HG02852 (cell line): ENCODE measurements around the gene PRKAB1.
A peak's percentile ranks its signal among the peaks of the same experiment; 100 is the strongest.
"Not testable (repeated sequence)": the region's sequence is repeated elsewhere in the genome, so short reads cannot be mapped to it uniquely, and the experiment has no call there.

Source experiments
- ATAC-seq: cut with Tn5 transposase; IDR thresholded peaks from one replicate; pipeline ENCODE4 v1.9.1; 2021; ENCODE audit warnings: mild to moderate bottlenecking, moderate library complexity; ENCODE audit not compliant: unreplicated experiment

The PRKAB1 gene, protein sequence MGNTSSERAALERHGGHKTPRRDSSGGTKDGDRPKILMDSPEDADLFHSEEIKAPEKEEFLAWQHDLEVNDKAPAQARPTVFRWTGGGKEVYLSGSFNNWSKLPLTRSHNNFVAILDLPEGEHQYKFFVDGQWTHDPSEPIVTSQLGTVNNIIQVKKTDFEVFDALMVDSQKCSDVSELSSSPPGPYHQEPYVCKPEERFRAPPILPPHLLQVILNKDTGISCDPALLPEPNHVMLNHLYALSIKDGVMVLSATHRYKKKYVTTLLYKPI

DNA sequence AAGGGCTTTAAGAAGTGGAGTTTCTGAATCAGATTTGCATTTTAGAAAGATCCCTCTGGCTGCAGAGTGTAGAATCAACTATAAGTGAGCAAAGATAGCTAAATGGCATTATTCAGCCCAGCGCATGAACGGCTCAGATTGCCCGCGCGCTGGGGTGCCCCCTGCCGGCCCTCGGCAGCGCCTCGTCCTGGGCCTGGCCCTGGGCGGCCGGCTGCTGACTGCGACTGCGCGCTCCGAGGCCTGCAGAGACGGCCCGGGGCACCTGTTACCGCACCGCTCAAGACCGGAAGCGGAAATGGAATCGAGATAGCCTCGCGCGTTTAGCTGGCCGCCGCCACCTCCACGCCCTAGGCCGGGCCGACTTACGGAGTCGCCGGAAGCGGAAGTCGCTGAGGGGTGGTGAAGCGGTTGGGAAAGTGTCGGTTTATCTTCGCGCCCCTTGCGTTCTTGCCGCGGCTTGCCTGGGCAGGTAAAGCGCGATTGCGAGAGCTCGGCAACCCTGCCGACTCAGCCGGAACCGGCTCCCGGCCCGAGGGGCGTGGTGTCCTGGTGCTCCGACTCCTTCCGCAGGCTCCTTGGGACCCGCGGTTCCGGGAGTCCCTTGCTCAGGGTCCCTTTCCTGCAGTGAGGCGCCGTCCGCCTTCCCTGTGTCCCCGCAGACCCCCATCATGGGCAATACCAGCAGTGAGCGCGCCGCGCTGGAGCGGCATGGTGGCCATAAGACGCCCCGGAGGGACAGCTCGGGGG is at the start of gene PRKAB1:
PRKAB1 (plus strand) TSS at position 557 of the 747 bp plus-strand sequence; CDS start at position 669, 112 bp downstream.
- peak; percentile 94 for ATAC-seq

DNA sequence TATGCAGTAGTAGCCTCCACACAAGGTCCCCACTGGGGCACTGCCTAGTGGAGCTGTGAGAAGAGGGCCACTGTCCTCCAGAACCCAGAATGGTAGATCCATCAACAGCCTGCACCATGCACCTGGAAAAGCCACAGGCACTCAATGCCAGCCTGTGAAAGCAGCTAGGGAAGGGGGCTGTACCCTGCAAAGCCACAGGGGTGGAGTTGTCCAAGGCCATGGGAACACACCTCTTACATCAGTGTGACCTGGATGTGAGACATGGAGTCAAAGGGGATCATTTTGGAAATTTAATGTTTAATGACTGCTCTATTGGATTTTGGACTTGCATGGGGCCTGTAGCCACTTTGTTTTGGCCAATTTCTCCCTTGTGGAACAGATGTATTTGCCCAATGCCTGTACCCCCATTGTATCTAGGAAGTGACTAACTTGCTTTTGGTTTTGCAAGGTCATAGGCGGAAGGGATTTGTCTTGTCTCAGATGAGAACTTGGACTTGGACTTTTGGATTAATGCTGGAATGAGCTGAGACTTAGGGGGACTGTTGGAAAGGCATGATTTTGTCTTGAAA is 49.5 kb upstream of the PRKAB1 start:
- ATAC-seq = not testable (repeated sequence)

DNA sequence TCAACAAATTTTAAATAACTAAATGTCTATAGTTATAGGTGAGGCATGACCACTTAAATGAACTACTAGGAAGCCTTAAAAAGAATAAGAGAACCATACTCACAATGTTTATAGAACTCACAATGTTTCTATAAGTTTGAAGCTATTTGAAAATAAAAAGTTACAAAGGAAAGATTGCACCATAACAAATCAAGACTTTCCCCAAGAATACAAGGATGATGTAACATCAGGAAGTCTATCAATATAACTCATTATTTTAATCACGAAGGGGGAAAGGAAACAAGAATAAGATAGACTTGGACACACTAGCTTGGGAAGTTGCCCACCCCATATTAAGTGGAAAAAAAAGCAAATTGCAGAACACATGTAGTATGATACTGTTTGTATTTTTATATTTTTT is 47.4 kb upstream of the PRKAB1 start:
- no peak for ATAC-seq

DNA sequence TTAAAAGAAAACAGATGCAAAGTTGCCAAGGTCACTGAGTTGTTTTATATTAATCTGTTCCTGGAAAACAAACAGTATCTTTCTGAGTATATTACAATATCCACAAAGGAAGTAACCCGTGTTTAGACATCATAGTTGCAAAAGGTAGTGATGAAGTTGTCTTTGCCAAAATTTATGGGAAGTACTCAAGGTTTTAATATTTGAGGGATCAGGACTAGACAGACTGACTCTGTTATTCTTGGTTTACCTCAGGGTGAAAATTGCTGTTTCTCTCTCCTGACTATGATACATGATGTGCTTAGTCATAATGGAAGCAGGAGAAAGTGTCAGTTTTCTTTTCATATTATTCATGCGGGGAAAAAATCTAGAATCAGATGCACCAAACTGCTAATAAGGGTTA is 46.1 kb upstream of the PRKAB1 start:
- ATAC-seq = no peak

DNA sequence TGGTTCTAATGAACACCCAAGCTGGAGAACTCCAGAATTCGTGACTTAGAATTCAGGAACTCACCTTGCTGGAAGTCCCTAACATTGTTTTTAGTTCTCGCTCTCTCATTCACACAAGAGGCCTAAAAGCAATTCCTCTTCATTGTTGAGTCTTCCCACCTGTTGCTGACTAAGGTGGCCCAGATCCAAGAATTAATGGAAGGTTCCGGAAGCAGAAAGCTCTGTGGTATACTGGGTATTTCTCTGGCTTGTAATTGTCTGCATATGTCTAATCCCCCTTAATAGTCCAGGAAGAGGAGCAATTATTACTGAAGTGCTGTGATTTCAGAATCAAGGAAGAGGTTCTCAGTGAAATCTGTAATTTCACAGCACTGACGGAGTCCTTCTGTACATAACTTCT is 43.0 kb upstream of the PRKAB1 start:
- ATAC-seq = no peak

DNA sequence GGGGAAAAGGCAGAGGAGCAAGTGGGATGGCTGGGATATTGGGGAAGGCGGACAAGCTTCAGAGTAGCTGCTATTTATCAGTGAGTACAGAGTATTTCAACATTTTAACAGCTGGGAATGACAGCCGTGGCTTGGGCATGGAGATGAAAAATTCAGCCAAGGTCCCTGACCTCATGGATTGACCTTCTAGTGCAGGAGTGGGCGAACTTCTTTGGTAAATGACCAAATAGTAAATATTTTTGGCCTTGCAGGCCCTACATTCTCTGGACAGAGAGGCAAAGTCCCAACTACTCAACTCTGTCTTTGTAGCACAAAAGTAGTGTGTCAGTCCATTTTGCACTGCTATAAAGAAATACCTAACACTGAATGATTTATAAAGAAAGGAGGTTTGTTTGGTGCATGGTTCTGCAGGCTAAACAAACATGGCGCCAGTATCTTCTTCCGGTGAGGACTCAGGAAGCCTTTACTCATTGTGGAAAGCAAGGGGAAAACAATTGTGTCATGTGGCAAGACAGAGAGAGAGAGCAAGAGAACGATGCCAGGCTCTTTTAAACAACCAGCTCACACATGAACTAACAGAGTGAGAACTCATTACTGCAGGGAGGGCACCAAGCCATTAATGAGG is 40.8 kb upstream of the PRKAB1 start:
- ATAC-seq = no peak

DNA sequence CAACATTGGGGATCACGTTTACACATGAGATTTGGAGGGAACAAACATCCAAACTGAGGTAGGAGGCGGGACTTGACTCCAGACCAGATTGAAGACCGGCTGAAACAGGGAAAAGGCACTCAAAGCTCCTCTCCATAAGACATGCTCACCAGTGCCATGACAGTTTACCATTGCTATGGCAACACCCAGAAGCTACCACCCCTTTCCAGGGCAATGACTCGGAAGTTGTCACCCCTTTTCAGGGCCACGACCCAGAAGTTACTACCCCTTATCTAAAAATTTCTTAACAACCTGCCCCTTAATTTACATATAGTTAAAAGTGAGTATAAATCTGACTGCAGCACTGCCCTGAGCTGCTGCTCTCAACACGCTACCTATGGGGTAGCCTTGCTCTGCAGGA is 40.2 kb upstream of the PRKAB1 start:
- no peak for ATAC-seq

DNA sequence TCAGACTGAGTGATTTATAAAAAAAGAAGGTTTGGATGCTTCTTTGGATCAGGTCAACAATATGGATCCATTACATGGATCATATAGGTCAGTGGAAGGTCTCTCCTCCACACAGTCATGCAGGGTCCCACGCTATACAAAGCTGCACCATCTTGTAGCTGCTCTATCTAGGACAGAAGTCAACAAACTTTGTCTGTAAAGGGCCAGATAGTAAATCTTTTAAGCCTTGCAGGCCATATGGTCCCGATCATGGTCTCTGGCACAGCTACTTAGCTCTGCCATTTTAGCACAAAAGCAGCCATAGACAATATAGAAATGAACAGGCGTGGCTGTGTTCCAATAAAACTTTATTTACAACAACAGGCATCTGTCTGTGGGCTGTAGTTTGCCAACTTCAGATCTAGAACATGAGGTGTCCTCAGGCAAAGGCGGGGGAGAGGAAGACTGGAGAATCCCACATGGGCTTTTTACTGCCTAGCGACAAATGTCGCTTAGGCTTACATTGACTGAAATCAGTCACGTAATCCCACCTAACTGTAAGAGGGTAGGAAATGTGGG is 37.6 kb upstream of the PRKAB1 start:
- ATAC-seq = no peak

DNA sequence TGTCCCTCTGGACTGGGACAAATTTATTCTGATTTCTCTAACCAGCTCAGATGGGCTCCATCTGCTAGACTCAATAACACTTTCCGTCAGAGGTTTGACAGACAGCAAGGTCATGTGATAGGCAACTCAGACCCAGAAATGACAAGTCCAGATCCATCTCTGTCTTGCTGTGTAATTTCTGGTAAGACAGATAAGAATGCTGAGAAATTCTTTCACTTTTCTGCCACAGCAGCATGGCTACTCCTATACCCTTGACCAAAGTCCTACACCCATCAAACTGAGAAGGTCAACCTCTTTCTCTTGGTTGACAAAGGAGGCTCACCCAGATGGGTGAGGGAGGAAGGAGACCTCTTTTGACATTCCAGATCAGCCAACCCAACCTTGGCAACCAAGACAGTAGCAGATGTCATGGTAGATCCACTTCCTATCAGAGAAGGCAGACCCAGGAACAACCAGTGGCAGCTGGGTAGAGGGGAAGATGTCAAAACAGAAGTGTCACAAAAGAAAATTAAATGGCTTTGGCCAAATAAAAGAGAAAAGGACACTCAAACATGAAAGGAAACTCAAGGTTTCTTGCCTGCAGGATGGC is 36.9 kb upstream of the PRKAB1 start:
- no peak for ATAC-seq

DNA sequence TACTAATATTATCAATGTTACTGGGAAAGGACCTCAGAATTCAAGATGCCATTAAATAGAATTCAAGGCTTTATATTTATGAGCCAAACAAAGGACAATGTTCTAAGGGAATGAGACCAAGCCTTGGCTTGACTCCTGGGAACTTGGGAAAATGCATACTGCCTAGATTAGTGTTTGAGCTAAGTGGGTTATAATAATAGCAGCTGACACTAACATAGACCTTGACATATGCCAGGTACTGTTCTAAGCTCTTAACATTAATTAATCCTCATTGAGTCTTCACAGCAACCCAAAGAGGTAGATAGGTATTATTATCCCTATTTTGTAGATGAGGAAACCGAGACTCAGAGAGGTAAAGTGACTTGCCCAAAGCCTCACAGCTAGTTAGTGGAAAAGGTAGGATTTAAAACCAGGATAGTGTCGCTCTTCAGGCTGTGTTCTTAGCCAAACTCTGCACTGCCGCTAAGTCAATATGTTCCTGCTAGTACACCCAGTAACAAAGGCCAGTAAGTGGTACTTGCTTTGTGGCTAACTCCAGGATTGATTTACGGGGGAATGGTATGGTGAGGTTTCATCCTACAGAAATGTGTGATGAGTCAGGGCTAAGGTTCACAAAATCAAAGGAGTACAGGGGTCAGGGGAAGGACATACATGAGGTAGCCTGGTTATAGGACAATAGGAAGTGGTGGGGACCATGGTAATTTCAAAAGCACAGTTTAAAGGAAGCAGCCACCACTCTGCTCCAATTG is 35.8 kb upstream of the PRKAB1 start:
- no peak for ATAC-seq

DNA sequence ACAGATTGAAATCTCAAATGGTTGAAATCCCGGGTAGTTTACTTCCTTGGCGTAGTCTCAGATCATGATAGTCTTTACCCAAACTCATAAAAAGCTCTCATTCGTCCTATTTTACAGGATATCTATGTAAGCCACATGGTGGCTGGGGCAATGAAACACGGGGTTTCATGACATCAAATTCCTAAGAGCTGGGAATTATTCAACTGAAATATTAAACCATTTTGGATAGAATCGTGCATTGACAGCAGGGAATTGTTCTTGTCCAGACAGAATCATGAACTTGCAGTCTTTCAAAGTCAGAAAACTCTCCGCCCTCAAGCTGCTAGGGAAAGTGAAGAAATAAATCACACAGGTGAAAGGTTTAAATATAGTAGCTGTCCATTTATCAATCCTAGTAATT is 33.2 kb upstream of the PRKAB1 start:
- no peak for ATAC-seq

DNA sequence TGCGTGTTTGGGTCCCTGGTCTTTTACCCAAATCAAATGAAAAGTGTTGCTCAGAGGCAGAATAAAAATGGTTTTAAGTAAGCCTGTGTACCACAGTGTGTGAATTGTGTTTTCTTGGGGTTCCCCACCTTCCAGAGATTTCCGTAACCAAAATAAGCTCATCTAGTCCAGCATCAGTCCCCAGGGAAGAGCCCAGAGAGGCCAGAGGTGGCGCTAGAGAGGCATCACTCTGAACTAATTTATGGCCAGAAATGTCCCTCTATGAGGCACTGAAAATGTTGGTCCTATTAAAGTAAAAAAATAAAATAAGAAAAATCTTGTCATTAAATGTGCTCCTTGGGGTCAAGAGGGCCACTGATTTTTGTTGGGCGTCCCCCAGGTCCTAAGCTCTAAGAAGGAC is 24.9 kb upstream of the PRKAB1 start:
- ATAC-seq = no peak

DNA sequence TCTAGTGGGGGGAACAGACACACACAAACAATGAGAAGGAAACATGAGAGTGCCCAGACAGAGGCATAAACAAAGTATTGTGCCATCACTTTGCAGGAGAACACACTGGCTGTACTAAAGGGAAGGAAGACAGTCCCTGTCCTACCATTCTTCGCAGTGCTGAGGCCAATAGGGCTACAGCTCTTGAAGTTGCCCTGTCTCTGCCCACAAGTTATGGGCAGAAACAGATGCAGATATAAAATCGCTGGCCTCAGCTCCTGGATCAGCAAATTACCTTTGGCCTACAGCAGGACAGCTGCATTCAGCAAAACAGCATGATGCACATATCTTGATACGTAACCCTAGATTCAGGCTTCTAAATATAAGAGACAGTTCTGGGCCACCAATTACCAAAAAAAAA is 23.0 kb upstream of the PRKAB1 start:
- ATAC-seq = no peak

DNA sequence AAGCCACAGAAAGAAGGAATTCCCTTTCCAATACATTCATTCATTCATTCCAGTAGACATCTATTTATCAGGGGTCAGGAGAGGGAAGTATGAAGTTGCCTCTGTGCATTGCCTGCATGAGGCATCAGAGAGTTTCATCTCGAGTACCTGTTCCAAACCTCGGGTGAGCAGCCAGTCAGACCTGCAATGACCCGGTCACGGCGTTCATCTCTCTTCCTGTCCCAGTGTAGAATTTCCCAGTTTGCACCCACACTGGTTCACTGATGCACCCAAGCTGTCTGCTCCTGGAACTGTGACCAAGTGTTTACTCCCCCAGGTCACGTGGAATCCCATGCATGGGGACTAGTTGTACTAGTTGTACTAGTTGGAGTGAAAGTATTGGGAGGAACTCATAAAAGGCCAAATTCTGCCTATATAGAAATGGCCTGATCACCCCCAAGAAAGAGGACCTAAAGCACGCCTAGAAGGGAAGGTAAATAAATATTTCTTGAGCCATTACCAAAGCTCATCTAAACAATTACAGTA is 22.3 kb upstream of the PRKAB1 start:
- ATAC-seq = no peak

DNA sequence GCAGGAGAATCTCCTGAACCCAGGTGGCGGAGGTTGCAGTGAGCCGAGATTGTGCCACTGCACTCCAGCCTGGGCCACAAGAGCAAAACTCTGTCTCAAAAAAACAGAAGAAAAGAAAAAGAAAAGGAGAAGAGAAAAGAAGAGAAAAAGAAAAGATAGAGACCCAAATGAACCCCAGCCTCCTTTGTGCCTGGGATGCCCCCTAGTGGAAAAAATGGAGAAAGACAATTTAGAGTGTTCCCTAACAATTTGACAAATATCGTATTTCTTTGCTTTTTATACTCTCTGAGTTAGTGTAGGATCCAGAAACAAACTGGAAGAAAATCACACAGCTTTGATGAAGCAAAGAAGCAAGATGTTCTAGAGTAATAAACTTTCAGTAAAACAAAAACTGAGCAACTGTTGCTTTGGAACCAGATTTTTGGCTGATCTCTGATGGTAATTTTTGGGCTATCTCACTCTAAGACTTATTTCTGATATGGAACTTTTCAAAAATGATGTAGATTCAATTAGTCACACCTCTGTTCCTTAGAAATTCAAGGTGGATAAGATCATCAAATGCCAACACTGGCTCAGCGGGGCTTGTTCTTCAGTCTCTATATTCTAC is 18.6 kb upstream of the PRKAB1 start:
- no peak for ATAC-seq

DNA sequence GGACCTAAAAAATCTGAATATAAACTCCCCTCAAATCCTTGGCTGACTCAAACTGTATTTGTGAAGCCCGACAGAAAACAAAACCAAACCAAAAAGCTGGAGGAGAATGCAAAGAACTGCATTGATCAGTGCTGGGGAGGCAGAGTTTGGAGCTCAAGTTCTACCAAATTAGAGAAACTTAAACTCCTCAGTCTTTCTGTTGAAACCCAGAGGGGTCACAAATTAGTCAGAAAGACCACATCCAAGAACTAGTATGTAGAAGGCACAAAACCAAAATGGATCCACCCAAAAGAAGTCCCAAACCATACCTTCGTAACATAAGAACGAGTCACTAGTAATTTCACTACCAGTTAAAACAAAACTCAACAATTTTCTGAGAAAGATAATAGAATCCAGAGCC is 15.3 kb upstream of the PRKAB1 start:
- ATAC-seq = no peak

DNA sequence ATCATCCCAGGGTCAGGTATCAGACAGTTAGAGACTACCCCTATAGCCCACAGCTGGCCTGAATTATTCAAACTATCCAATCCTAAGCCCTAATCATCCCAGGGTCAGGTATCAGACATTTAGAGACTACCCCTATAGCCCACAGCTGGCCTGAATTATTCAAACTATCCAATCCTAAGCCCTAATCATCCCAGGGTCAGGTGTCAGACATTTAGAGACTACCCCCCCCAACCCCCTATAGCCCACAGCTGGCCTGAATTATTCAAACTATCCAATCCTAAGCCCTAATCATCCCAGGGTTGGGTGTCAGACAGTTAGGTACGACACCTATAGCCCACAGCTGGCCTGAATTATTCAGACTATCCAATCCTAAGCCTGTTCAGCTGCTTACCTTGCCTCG is 10.9 kb upstream of the PRKAB1 start:
- ATAC-seq = not testable (repeated sequence)

DNA sequence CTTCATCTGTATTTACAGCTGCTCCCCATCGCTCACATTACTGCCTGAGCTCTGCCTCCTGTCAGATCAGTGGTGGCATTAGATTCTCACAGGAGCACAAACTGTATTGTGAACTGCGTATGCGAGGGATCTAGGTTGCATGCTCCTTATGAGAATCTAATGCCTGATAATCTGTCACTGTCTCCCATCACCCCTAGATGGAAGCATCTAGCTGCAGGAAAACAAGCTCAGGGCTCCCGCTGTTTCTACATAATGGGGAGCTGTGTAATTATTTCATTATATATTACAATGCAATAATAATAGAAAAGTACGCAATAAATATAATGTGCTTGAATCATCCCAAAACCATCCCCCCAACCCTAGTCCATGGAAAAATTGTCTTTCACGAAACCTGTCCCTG is 9.8 kb upstream of the PRKAB1 start:
- not testable (repeated sequence) for ATAC-seq

DNA sequence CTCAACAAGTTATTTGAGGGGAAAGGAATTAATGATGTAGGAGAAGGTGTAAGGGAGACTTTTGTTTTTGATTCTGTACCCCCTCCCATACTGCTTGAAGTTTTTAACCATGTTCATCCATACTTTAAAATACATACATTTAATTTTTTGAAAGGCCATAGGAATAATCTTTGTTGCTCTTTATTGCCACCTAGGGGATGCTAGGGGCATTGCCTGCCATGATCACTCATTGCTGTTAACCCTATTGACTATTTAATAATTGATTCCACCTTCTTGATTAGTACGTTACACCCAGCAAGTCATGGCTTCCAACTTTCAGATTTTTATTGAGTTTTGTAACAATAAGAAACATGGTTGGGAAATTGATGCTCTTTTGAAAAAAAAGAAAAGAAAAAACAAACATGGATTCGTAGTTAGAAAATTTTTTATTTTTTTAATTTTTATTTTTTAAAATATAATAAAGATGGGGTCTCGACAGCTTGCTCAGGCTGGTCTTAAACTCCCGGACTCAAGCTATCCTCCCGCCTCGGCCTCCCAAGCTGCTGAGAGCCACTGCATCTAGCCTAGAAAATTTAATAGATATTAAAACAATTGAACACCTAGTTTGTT is 8.5 kb upstream of the PRKAB1 start:
- ATAC-seq = no peak
